Measurements from ENCODE around the gene ERC1. TPM values are rescaled to one million over a fixed set of nuclear protein-coding genes. Genes with fewer than 3 reads are reported as not detected.

Gene ERC1
- total and polyA plus RNA-seq, 4 donors, result 7.4 to 78.2 (median 39.8) TPM

GRCh38 chr12:1056390-1056789 lies 65.4 kb downstream of the ERC1 start:
- Histone ChIP-seq H3K9ac (ENCODE audit: insufficient read depth in 1 of 2, low read length in 2 of 2) (no peak overlapping the region), H3K9me3 (ENCODE audit: control insufficient read depth in 4 of 4, insufficient read depth in 3 of 4, low read length in 3 of 4) (peaks cover 0 to 5% (median 3%) of the 10 kb centered on the region in 4 donors), H3K36me3 (ENCODE audit: control insufficient read depth in 4 of 4, insufficient read depth in 4 of 4, low read length in 4 of 4) (no peaks in the 10 kb centered on the region), H3K27me3 (ENCODE audit: control insufficient read depth in 3 of 3, insufficient read depth in 3 of 3, low read length in 2 of 3) (no peaks in the 10 kb centered on the region), H3K4me1 (ENCODE audit: control insufficient read depth in 5 of 5, insufficient read depth in 5 of 5, low read length in 5 of 5) (peaks cover 0 to 10% (median 2%) of the 10 kb centered on the region in 5 donors), H3K4me3 (no peak overlapping the region), H3K27ac (ENCODE audit: low read depth in 1 of 2, low read length in 1 of 2) (no peak overlapping the region)
- 89 to 95% methylated on average over 4 of the region's 4 CpGs for WGBS, 2 donors
- ATAC-seq (ENCODE audit: insufficient read depth, low FRiP score), result no peak
- no peak for DNase-seq
- TF ChIP-seq, protein P1, sequence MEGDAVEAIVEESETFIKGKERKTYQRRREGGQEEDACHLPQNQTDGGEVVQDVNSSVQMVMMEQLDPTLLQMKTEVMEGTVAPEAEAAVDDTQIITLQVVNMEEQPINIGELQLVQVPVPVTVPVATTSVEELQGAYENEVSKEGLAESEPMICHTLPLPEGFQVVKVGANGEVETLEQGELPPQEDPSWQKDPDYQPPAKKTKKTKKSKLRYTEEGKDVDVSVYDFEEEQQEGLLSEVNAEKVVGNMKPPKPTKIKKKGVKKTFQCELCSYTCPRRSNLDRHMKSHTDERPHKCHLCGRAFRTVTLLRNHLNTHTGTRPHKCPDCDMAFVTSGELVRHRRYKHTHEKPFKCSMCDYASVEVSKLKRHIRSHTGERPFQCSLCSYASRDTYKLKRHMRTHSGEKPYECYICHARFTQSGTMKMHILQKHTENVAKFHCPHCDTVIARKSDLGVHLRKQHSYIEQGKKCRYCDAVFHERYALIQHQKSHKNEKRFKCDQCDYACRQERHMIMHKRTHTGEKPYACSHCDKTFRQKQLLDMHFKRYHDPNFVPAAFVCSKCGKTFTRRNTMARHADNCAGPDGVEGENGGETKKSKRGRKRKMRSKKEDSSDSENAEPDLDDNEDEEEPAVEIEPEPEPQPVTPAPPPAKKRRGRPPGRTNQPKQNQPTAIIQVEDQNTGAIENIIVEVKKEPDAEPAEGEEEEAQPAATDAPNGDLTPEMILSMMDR (IDR thresholded peaks at IDR 0.05; ENCODE audit: control extremely low read depth, extremely low read depth), result no peak

DNA sequence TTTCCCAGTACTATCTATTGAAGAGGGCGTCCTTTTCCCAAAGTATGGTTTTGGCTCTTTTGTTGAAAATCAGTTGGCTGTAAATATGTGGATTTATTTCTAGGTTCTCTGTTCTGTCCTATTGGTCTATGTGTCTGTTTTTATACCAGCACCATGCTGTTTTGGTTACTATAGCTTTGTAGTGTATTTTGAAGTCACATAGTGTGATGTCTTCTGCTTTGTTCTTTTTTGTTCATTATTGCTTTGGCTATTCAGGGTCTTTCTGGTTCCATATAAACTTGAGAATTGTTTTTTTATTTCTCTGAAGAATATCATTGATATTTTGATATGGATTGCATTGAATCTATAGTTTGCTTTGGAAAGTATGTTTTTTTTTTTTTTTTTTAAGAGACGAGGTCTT lies 67.4 kb downstream of the ERC1 start:
- Histone ChIP-seq H3K4me3 (no peak overlapping the region), H3K4me1 (ENCODE audit: control insufficient read depth in 5 of 5, insufficient read depth in 5 of 5, low read length in 5 of 5) (peaks cover 0 to 10% (median 0%) of the 10 kb centered on the region in 5 donors), H3K27me3 (ENCODE audit: control insufficient read depth in 3 of 3, insufficient read depth in 3 of 3, low read length in 2 of 3) (no peaks in the 10 kb centered on the region), H3K9ac (ENCODE audit: insufficient read depth in 1 of 2, low read length in 2 of 2) (no peak overlapping the region), H3K27ac (ENCODE audit: low read depth in 1 of 2, low read length in 1 of 2) (no peak overlapping the region), H3K9me3 (ENCODE audit: control insufficient read depth in 4 of 4, insufficient read depth in 3 of 4, low read length in 3 of 4) (peaks cover 3 to 5% (median 4%) of the 10 kb centered on the region in 4 donors), H3K36me3 (ENCODE audit: control insufficient read depth in 4 of 4, insufficient read depth in 4 of 4, low read length in 4 of 4) (no peaks in the 10 kb centered on the region)
- DNase-seq, result no peak
- no peak for ATAC-seq (ENCODE audit: insufficient read depth, low FRiP score)
- 90 to 94% methylated on average over 2 of the region's 2 CpGs for WGBS, 2 donors
- TF ChIP-seq, protein P1 (IDR thresholded peaks at IDR 0.05; ENCODE audit: control extremely low read depth, extremely low read depth), result no peak

DNA sequence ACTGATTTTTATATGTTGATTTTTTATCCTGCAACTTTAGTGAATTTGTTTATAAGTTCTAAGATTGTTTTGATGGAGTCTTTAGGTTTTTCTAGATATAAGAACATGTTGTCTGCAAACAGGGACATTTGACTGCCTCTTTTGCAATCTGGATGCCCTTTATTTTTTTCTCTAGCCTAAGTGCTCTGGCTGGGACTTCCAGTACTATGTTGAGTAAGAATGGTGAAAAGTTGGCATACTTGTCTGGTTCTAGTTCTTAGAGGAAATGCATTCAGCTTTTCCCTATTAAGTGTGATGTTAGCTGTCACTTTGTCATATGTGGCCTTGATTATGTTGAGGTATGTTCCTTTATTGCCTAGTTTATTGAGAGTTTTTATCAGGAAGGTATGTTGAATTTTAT lies 68.1 kb downstream of the ERC1 start:
- Histone ChIP-seq H3K9me3 (ENCODE audit: control insufficient read depth in 4 of 4, insufficient read depth in 3 of 4, low read length in 3 of 4) (peaks cover 3 to 9% (median 6%) of the 10 kb centered on the region in 4 donors), H3K4me3 (no peak overlapping the region), H3K9ac (ENCODE audit: insufficient read depth in 1 of 2, low read length in 2 of 2) (no peak overlapping the region), H3K36me3 (ENCODE audit: control insufficient read depth in 4 of 4, insufficient read depth in 4 of 4, low read length in 4 of 4) (no peaks in the 10 kb centered on the region), H3K27me3 (ENCODE audit: control insufficient read depth in 3 of 3, insufficient read depth in 3 of 3, low read length in 2 of 3) (no peaks in the 10 kb centered on the region), H3K27ac (ENCODE audit: low read depth in 1 of 2, low read length in 1 of 2) (no peak overlapping the region), H3K4me1 (ENCODE audit: control insufficient read depth in 5 of 5, insufficient read depth in 5 of 5, low read length in 5 of 5) (peaks cover 0 to 5% (median 0%) of the 10 kb centered on the region in 5 donors)
- ATAC-seq (ENCODE audit: insufficient read depth, low FRiP score) (no peak), DNase-seq (no peak)
- TF ChIP-seq, protein P1 (IDR thresholded peaks at IDR 0.05; ENCODE audit: control extremely low read depth, extremely low read depth), result no peak

- peaks cover 0 to 4% (median 0%) of the 10 kb centered on the region in 4 donors for H3K36me3 ChIP-seq (ENCODE audit: control insufficient read depth in 4 of 4, insufficient read depth in 4 of 4, low read length in 4 of 4)
- H3K4me3 ChIP-seq, result no peak overlapping the region
- ATAC-seq (ENCODE audit: insufficient read depth, low FRiP score) (no peak), DNase-seq (no peak)
- no peak overlapping the region for H3K9ac ChIP-seq (ENCODE audit: insufficient read depth in 1 of 2, low read length in 2 of 2)
- WGBS, 2 donors, result 100% methylated on average over 1 of the region's 1 CpG
- no peak overlapping the region for H3K27ac ChIP-seq (ENCODE audit: low read depth in 1 of 2, low read length in 1 of 2)
- TF ChIP-seq, protein P1 (IDR thresholded peaks at IDR 0.05; ENCODE audit: control extremely low read depth, extremely low read depth), result no peak
- H3K9me3 ChIP-seq (ENCODE audit: control insufficient read depth in 4 of 4, insufficient read depth in 3 of 4, low read length in 3 of 4), result peaks cover 3 to 7% (median 5%) of the 10 kb centered on the region in 4 donors
- H3K4me1 ChIP-seq (ENCODE audit: control insufficient read depth in 5 of 5, insufficient read depth in 5 of 5, low read length in 5 of 5), result no peaks in the 10 kb centered on the region
- H3K27me3 ChIP-seq (ENCODE audit: control insufficient read depth in 3 of 3, insufficient read depth in 3 of 3, low read length in 2 of 3), result no peaks in the 10 kb centered on the region
Observed at GRCh38 chr12:1063852-1064251, 72.8 kb downstream of the ERC1 start.

All from lung (tissue), 12 donors.